Measurements from ENCODE around the gene S1PR2. TPM values are rescaled to one million over a fixed set of nuclear protein-coding genes. Genes with fewer than 3 reads are reported as not detected.
A peak's percentile ranks its signal among the peaks of the same experiment; 100 is the strongest.

Gene S1PR2
- total and polyA plus RNA-seq, 9 of the 15 experiments (the other 6 are each of a cell fraction or from before 2014, with no cell fraction given), result 1.5 to 3.9 (median 2.0) TPM

DNA sequence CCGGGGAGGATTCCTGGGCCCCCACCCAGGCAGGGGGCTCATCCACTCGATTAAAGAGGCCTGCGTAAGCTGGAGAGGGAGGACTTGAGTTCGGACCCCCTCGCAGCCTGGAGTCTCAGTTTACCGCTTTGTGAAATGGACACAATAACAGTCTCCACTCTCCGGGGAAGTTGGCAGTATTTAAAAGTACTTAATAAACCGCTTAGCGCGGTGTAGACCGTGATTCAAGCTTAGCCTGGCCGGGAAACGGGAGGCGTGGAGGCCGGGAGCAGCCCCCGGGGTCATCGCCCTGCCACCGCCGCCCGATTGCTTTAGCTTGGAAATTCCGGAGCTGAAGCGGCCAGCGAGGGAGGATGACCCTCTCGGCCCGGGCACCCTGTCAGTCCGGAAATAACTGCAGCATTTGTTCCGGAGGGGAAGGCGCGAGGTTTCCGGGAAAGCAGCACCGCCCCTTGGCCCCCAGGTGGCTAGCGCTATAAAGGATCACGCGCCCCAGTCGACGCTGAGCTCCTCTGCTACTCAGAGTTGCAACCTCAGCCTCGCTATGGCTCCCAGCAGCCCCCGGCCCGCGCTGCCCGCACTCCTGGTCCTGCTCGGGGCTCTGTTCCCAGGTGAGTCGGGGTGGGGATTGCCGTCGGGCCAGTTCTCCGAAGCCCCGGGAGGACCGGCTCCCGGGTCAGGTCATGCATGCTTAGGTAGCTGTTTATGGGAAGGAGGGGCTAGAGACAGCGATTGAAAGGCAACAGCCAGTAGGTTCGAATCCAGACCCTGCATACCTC, 39.7 kb upstream of the S1PR2 start, which contains the start of gene ICAM1 (continued):
- TF ChIP-seq RB1 (IDR thresholded peaks at IDR 0.05; ENCODE audit: low read depth), result peak; percentile 26; the same call in 1 of the 2 replicates
- TF ChIP-seq, protein P1, sequence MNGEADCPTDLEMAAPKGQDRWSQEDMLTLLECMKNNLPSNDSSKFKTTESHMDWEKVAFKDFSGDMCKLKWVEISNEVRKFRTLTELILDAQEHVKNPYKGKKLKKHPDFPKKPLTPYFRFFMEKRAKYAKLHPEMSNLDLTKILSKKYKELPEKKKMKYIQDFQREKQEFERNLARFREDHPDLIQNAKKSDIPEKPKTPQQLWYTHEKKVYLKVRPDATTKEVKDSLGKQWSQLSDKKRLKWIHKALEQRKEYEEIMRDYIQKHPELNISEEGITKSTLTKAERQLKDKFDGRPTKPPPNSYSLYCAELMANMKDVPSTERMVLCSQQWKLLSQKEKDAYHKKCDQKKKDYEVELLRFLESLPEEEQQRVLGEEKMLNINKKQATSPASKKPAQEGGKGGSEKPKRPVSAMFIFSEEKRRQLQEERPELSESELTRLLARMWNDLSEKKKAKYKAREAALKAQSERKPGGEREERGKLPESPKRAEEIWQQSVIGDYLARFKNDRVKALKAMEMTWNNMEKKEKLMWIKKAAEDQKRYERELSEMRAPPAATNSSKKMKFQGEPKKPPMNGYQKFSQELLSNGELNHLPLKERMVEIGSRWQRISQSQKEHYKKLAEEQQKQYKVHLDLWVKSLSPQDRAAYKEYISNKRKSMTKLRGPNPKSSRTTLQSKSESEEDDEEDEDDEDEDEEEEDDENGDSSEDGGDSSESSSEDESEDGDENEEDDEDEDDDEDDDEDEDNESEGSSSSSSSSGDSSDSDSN (IDR thresholded peaks at IDR 0.05; ENCODE audit: borderline replicate concordance in 1 of 2, low read depth in 2 of 2, low read length in 2 of 2), result peak; percentile 61 to 75; a peak in 3 of 4 replicates
- peak; percentile 43; the same call in 1 of the 2 replicates for TF ChIP-seq ZNF121 (CRISPR knock-in tag; conservative IDR thresholded peaks at IDR 0.05)
- no peak for TF ChIP-seq MAFK (IDR thresholded peaks at IDR 0.05; ENCODE audit: low read length)
- TF ChIP-seq U2AF1 (optimal IDR thresholded peaks at IDR 0.05; ENCODE audit: low read depth, low read length), result no peak
- no peak for TF ChIP-seq ZNF436 (CRISPR knock-in tag; IDR thresholded peaks at IDR 0.05)
- no peak for TF ChIP-seq ZNF134 (CRISPR knock-in tag; conservative IDR thresholded peaks at IDR 0.05)
- no peak for TF ChIP-seq ZNF707 (CRISPR knock-in tag; conservative IDR thresholded peaks at IDR 0.05)
- no peak for TF ChIP-seq ZC3H4 (CRISPR knock-in tag; IDR thresholded peaks at IDR 0.05; ENCODE audit: borderline replicate concordance)
- TF ChIP-seq, protein P2, sequence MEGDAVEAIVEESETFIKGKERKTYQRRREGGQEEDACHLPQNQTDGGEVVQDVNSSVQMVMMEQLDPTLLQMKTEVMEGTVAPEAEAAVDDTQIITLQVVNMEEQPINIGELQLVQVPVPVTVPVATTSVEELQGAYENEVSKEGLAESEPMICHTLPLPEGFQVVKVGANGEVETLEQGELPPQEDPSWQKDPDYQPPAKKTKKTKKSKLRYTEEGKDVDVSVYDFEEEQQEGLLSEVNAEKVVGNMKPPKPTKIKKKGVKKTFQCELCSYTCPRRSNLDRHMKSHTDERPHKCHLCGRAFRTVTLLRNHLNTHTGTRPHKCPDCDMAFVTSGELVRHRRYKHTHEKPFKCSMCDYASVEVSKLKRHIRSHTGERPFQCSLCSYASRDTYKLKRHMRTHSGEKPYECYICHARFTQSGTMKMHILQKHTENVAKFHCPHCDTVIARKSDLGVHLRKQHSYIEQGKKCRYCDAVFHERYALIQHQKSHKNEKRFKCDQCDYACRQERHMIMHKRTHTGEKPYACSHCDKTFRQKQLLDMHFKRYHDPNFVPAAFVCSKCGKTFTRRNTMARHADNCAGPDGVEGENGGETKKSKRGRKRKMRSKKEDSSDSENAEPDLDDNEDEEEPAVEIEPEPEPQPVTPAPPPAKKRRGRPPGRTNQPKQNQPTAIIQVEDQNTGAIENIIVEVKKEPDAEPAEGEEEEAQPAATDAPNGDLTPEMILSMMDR (IDR thresholded peaks at IDR 0.05 in 2 of 3, conservative IDR thresholded peaks at IDR 0.05 in 1 of 3; ENCODE audit: insufficient read depth in 2 of 3, low read depth in 1 of 3, low read length in 3 of 3), result peak in 2 of 3 experiments; percentile 30 to 32; a peak in 2 of 6 replicates
- no peak for TF ChIP-seq ZNF3 (CRISPR knock-in tag; IDR thresholded peaks at IDR 0.05)
- no peak for TF ChIP-seq LARP7 (IDR thresholded peaks at IDR 0.05)
- TF ChIP-seq, protein P3, sequence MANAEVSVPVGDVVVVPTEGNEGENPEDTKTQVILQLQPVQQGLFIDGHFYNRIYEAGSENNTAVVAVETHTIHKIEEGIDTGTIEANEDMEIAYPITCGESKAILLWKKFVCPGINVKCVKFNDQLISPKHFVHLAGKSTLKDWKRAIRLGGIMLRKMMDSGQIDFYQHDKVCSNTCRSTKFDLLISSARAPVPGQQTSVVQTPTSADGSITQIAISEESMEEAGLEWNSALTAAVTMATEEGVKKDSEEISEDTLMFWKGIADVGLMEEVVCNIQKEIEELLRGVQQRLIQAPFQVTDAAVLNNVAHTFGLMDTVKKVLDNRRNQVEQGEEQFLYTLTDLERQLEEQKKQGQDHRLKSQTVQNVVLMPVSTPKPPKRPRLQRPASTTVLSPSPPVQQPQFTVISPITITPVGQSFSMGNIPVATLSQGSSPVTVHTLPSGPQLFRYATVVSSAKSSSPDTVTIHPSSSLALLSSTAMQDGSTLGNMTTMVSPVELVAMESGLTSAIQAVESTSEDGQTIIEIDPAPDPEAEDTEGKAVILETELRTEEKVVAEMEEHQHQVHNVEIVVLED (CRISPR knock-in tag; IDR thresholded peaks at IDR 0.05), result no peak
- TF ChIP-seq, protein P4, sequence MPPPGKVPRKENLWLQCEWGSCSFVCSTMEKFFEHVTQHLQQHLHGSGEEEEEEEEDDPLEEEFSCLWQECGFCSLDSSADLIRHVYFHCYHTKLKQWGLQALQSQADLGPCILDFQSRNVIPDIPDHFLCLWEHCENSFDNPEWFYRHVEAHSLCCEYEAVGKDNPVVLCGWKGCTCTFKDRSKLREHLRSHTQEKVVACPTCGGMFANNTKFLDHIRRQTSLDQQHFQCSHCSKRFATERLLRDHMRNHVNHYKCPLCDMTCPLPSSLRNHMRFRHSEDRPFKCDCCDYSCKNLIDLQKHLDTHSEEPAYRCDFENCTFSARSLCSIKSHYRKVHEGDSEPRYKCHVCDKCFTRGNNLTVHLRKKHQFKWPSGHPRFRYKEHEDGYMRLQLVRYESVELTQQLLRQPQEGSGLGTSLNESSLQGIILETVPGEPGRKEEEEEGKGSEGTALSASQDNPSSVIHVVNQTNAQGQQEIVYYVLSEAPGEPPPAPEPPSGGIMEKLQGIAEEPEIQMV (tag; conservative IDR thresholded peaks at IDR 0.05; ENCODE audit: low read depth), result no peak
- 0 out of 2 replicates have a peak, but pooled peaks have one; percentile 56 for TF ChIP-seq SMAD4 (CRISPR knock-in tag; conservative IDR thresholded peaks at IDR 0.05)
- TF ChIP-seq PHF20 (IDR thresholded peaks at IDR 0.05; ENCODE audit: partially characterized antibody), result no peak
- no peak for TF ChIP-seq ZNF217 (CRISPR knock-in tag; IDR thresholded peaks at IDR 0.05)
- peak; percentile 94 for TF ChIP-seq RBM25 (IDR thresholded peaks at IDR 0.05; ENCODE audit: low read depth, low read length, severe bottlenecking)
- TF ChIP-seq RAD21 (CRISPR knock-in tag; conservative IDR thresholded peaks at IDR 0.05 in 1 of 2, IDR thresholded peaks at IDR 0.05 in 1 of 2), result peak in 1 of 2 experiments; percentile 23; a peak in 2 of 4 replicates
- no peak for TF ChIP-seq PPARD (CRISPR knock-in tag; IDR thresholded peaks at IDR 0.05)
- no peak for TF ChIP-seq SLC30A9 (CRISPR knock-in tag; IDR thresholded peaks at IDR 0.05)

Data from K562 (cell line).